ENCODE measurements around the gene USP13. TPM values are rescaled to one million over a fixed set of nuclear protein-coding genes. Genes with fewer than 3 reads are reported as not detected.

USP13 gene
- total RNA-seq, 2 experiments from 2014 or later: 4.3 to 4.8 TPM

DNA sequence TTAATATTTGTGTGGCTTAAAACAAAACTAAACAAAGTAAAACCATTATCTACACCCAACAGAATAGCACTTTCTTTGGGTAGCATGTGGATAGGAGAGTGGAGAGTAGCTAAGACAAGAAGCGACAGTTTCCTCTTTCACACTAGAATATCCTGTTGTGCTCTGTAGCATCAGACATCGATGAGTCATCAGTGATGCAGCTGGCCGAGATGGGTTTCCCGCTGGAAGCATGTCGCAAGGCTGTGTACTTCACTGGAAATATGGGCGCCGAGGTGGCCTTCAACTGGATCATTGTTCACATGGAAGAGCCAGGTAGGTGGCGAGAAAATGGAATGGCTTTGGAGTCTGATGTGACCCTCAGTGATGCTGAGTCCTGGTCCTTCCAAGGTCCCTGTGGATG, 108.1 kb downstream of the USP13 start:
- ChIA-PET POLR2A (no interaction called here), CTCF (no interaction called here)
- no peaks in the 10 kb centered on the region for H3K27me3 Mint-ChIP-seq
- no peak overlapping the region for H3K27ac Mint-ChIP-seq
- ATAC-seq (ENCODE audit: poor library complexity): no peak
- Histone ChIP-seq H3K4me3 (ENCODE audit: low read length) (no peak overlapping the region), H3K36me3 (ENCODE audit: insufficient read depth, low read length) (peaks cover 8% of the 10 kb centered on the region), H3K27ac (ENCODE audit: low read depth in 1 of 2, low read length in 2 of 2) (no peak overlapping the region), H3K9me3 (ENCODE audit: control insufficient read depth in 1 of 2, insufficient read depth in 1 of 2, low read length in 2 of 2) (no peaks in the 10 kb centered on the region), H3K27me3 (ENCODE audit: control insufficient read depth in 1 of 2, insufficient read depth in 2 of 2, low read length in 2 of 2) (no peaks in the 10 kb centered on the region), H3K4me1 (ENCODE audit: insufficient read depth, low read length) (no peaks in the 10 kb centered on the region)
- no peaks in the 10 kb centered on the region for H3K4me1 Mint-ChIP-seq (ENCODE audit: low read depth)
- peak in 2 of 14 experiments; percentile 9 to 21 for DNase-seq
- H3K9me3 Mint-ChIP-seq: no peaks in the 10 kb centered on the region
- H3K36me3 Mint-ChIP-seq (ENCODE audit: low read depth): peaks cover 79% of the 10 kb centered on the region
- TF ChIP-seq, protein P1, sequence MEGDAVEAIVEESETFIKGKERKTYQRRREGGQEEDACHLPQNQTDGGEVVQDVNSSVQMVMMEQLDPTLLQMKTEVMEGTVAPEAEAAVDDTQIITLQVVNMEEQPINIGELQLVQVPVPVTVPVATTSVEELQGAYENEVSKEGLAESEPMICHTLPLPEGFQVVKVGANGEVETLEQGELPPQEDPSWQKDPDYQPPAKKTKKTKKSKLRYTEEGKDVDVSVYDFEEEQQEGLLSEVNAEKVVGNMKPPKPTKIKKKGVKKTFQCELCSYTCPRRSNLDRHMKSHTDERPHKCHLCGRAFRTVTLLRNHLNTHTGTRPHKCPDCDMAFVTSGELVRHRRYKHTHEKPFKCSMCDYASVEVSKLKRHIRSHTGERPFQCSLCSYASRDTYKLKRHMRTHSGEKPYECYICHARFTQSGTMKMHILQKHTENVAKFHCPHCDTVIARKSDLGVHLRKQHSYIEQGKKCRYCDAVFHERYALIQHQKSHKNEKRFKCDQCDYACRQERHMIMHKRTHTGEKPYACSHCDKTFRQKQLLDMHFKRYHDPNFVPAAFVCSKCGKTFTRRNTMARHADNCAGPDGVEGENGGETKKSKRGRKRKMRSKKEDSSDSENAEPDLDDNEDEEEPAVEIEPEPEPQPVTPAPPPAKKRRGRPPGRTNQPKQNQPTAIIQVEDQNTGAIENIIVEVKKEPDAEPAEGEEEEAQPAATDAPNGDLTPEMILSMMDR (IDR thresholded peaks at IDR 0.05): no peak
- no peak overlapping the region for H3K4me3 Mint-ChIP-seq
- intact Hi-C loops (cut with DNase I, micrococcal nuclease): no loop called here

DNA sequence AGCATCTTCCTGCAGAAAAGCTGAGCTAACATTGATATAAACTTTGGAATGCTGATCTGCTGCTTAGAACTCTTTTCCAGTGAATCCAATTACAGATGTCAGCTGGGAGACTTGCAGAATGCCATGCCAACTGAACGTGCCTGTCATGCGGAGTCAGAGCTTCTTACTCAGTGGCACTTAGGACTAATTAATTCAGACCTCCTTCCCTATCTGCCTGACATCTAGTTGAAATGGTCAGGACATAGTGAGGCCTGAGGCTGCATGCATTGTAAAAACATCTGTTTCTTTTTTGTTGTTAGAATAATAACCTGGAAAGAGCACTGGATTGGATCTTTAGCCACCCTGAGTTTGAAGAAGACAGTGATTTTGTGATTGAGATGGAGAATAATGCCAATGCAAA, 112.6 kb downstream of the USP13 start:
- Mint-ChIP-seq H3K27me3 (no peaks in the 10 kb centered on the region), H3K36me3 (ENCODE audit: low read depth) (peaks cover 70% of the 10 kb centered on the region), H3K27ac (no peak overlapping the region), H3K4me1 (ENCODE audit: low read depth) (no peaks in the 10 kb centered on the region), H3K9me3 (no peaks in the 10 kb centered on the region), H3K4me3 (no peak overlapping the region)
- no peak overlapping the region for H3K27ac ChIP-seq (ENCODE audit: low read depth in 1 of 2, low read length in 2 of 2)
- intact Hi-C loops (cut with DNase I, micrococcal nuclease): no loop called here
- POLR2A ChIA-PET: no interaction called here
- no peaks in the 10 kb centered on the region for H3K4me1 ChIP-seq (ENCODE audit: insufficient read depth, low read length)
- DNase-seq (no peak), ATAC-seq (ENCODE audit: poor library complexity) (no peak)
- H3K36me3 ChIP-seq (ENCODE audit: insufficient read depth, low read length): peaks cover 16% of the 10 kb centered on the region
- no peak overlapping the region for H3K4me3 ChIP-seq (ENCODE audit: low read length)
- no peaks in the 10 kb centered on the region for H3K27me3 ChIP-seq (ENCODE audit: control insufficient read depth in 1 of 2, insufficient read depth in 2 of 2, low read length in 2 of 2)
- CTCF ChIA-PET: no interaction called here
- TF ChIP-seq, protein P1 (IDR thresholded peaks at IDR 0.05): no peak
- no peaks in the 10 kb centered on the region for H3K9me3 ChIP-seq (ENCODE audit: control insufficient read depth in 1 of 2, insufficient read depth in 1 of 2, low read length in 2 of 2)

DNA sequence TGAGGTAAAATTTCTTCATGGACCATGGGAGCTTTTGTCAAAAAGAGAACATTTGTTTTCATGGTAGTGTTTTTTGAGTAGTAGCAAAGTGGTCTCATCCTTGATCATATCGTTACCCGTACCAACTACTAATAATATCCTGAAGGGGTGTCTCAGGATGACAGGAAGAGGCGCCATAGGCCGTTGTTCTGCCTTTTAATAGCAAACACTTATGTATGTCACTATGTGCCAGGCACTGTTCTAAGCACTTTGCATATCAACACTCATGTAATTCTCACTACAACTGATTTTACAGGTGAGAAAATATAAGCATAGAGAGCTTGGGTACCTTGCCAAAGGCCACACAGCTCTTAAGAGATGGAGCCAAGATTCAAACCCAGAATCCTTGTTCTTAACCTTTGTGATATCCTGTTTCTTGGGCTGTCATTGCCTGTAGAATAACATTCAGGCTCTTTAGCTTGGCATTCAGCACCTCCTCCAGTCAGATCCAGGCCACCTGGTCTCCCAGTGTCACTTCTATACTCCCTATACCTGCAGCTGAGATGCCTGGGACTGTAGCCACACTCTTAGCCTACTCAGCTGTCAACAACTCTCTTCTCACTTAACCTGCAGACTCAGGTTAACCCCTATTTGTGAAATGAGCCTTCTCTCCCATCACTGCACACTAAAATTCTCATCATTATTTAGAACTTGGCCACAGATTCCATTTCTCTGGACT, 113.7 kb downstream of the USP13 start:
- H3K27ac Mint-ChIP-seq: no peak overlapping the region
- Histone ChIP-seq H3K27ac (ENCODE audit: low read depth in 1 of 2, low read length in 2 of 2) (no peak overlapping the region), H3K27me3 (ENCODE audit: control insufficient read depth in 1 of 2, insufficient read depth in 2 of 2, low read length in 2 of 2) (no peaks in the 10 kb centered on the region), H3K36me3 (ENCODE audit: insufficient read depth, low read length) (peaks cover 8% of the 10 kb centered on the region), H3K9me3 (ENCODE audit: control insufficient read depth in 1 of 2, insufficient read depth in 1 of 2, low read length in 2 of 2) (no peaks in the 10 kb centered on the region), H3K4me1 (ENCODE audit: insufficient read depth, low read length) (no peaks in the 10 kb centered on the region), H3K4me3 (ENCODE audit: low read length) (no peak overlapping the region)
- POLR2A ChIA-PET: no interaction called here
- no peak overlapping the region for H3K4me3 Mint-ChIP-seq
- intact Hi-C loops (cut with DNase I, micrococcal nuclease): no loop called here
- DNase-seq: no peak
- peaks cover 64% of the 10 kb centered on the region for H3K36me3 Mint-ChIP-seq (ENCODE audit: low read depth)
- H3K4me1 Mint-ChIP-seq (ENCODE audit: low read depth): no peaks in the 10 kb centered on the region
- no peaks in the 10 kb centered on the region for H3K9me3 Mint-ChIP-seq
- H3K27me3 Mint-ChIP-seq: no peaks in the 10 kb centered on the region
- CTCF ChIA-PET: no interaction called here
- ATAC-seq (ENCODE audit: poor library complexity): no peak
- TF ChIP-seq, protein P1 (IDR thresholded peaks at IDR 0.05): no peak

All from CD4-positive, alpha-beta T cell (primary cell).